Hematopoietic multipotent progenitor cell treated with erythropoietin and hydrocortisone succinate and interleukin-3 and kit ligand, for 17 days (in vitro differentiated cells): ENCODE results near the gene FAM76B.

Experiments
- DNase-seq: peaks from one replicate; pipeline ENCODE4 v3.0.0-alpha.2; 2015; ENCODE audit warnings: low spot score

The FAM76B gene

GRCh38 chr11:95729462-95729861 is 60.1 kb downstream of the FAM76B start:
- DNase-seq: no peak

- DNase-seq: no peak
Measured at GRCh38 chr11:95728790-95729189, 60.8 kb downstream of the FAM76B start.

GRCh38 chr11:95728094-95728493 is 61.5 kb downstream of the FAM76B start:
- DNase-seq: no peak

- DNase-seq: no peak
Measured at GRCh38 chr11:95727620-95728019, 62.0 kb downstream of the FAM76B start.

GRCh38 chr11:95727111-95727510 is 62.5 kb downstream of the FAM76B start:
- no peak for DNase-seq

GRCh38 chr11:95725196-95725595 is 64.4 kb downstream of the FAM76B start:
- no peak for DNase-seq

GRCh38 chr11:95723361-95723942 is 66.1 kb downstream of the FAM76B start:
- DNase-seq: no peak

GRCh38 chr11:95720195-95720594 is 69.4 kb downstream of the FAM76B start:
- DNase-seq: no peak
